Kidney (tissue), 14 donors: Measurements from ENCODE around the gene STXBP1. TPM values are rescaled to one million over a fixed set of nuclear protein-coding genes. Genes with fewer than 3 reads are reported as not detected.

Experiments used
- DNase-seq, 5 donors: peaks; one replicate each; pipeline ENCODE4 v3.0.0-alpha.2; 2013 to 2020
- FAIRE-seq: peaks from 2 replicates; lab custom pipeline; 2012; peaks lifted over from hg19 to GRCh38; lab: Jason Lieb, UNC
- H3K27ac ChIP-seq, 2 donors: one replicate each; pipeline ENCODE4 v1.7.0; 2013; ENCODE audit warnings: low read depth in 2 of 2, low read length in 2 of 2, inconsistent platforms in 1 of 2
- H3K27me3 ChIP-seq: one replicate; pipeline ENCODE4 v1.7.1; 2013; ENCODE audit warnings: low read length, inconsistent platforms; ENCODE audit not compliant: control insufficient read depth, insufficient read depth
- H3K36me3 ChIP-seq, 3 donors: one replicate each; pipeline versions ENCODE4 v1.7.0 to v1.7.1; 2013; ENCODE audit warnings: low read length in 3 of 3, control low read depth in 1 of 3, inconsistent platforms in 1 of 3; ENCODE audit not compliant: insufficient read depth in 3 of 3, control insufficient read depth in 2 of 3
- H3K4me1 ChIP-seq, 3 donors: one replicate each; pipeline versions ENCODE4 v1.7.0 to v1.7.1; 2013; ENCODE audit warnings: low read length in 3 of 3, inconsistent platforms in 1 of 3, low read depth in 1 of 3; ENCODE audit not compliant: control insufficient read depth in 2 of 3, insufficient read depth in 2 of 3
- H3K4me3 ChIP-seq, 3 donors: one replicate each; pipeline versions ENCODE4 v1.7.0 to v1.8.1; 2013; ENCODE audit warnings: low read length in 3 of 3, control low read depth in 1 of 3, inconsistent platforms in 1 of 3
- H3K9ac ChIP-seq, 3 donors: one replicate each; pipeline versions ENCODE4 v1.7.0 to v1.7.1; 2013; ENCODE audit warnings: low read length in 3 of 3, control low read depth in 1 of 3, inconsistent platforms in 1 of 3
- H3K9me3 ChIP-seq, 3 donors: one replicate each; pipeline versions ENCODE4 v1.7.0 to v1.7.1; 2013; ENCODE audit warnings: low read length in 3 of 3, control low read depth in 1 of 3, inconsistent platforms in 1 of 3; ENCODE audit not compliant: control insufficient read depth in 2 of 3, insufficient read depth in 1 of 3
- CTCF ChIP-seq: IDR thresholded peaks from 3 replicates; pipeline ENCODE4 v1.5.1; 2012; ENCODE audit warnings: mild to moderate bottlenecking, moderate library complexity, borderline replicate concordance; ENCODE audit not compliant: insufficient read depth; ENCODE audit errors: extremely low read depth
- intact Hi-C: fragments of 100-400 bp; cut with DNase I; formaldehyde crosslinking; loops from one replicate; pipeline ENCODE4 v1.11.1; 2022
- polyA plus RNA-seq: library from polyadenylated mRNA; stranded (reverse); fragments of 350-450 nt; fragmentation: Illumina TruSeq; extraction: RNeasy Lipid Tissue Mini Kit (QIAGEN cat#74804); gene quantifications from one replicate; pipeline ENCODE4 v1.2.3, GENCODE V29; 2014; ENCODE audit warnings: low read depth, low replicate concordance; ENCODE audit not compliant: insufficient read depth
- total RNA-seq: library from RNA; stranded (reverse); fragmentation: NEBNext Ultra II Directional; extraction: Animal tissue kit (Norgen Biotek cat#: 25700); gene quantifications from one replicate; pipeline ENCODE4 v1.2.1, GENCODE V29; 2021
- donor health status: control.
- donor health status: control.
- donor health status: control.
- donor health status: control.
- donor health status: control.
- donor health status: DM: yes; HTN: yes; CAD: no.
- donor health status: Normal renal cell carcinoma (clear cell type).

STXBP1 gene
- total and polyA plus RNA-seq, 2 donors from 2014 or later = 14.3 to 32.8 TPM

- H3K4me1 ChIP-seq = peaks cover 0 to 6% (median 0%) of the 10 kb centered on the region in 3 donors
- H3K27me3 ChIP-seq = no peaks in the 10 kb centered on the region
- intact Hi-C loops = loop anchor here (5.0 kb wide), 1 partner anchor 38 kb away; the partner anchor contains the start of gene SH2D3C
- H3K9ac ChIP-seq = no peak overlapping the region
- DNase-seq (peak in 1 of 5 donors; percentile 47), FAIRE-seq (no peak)
- no peak overlapping the region for H3K27ac ChIP-seq
- H3K9me3 ChIP-seq = no peaks in the 10 kb centered on the region
- no peak overlapping the region for H3K4me3 ChIP-seq
- no peaks in the 10 kb centered on the region for H3K36me3 ChIP-seq
- TF ChIP-seq CTCF = no peak
Observed at GRCh38 chr9:127739614-127740330, 127.7 kb downstream of the STXBP1 start.

GRCh38 chr9:127741831-127742434, 129.9 kb downstream of the STXBP1 start:
- no peak for FAIRE-seq
- Histone ChIP-seq H3K36me3 (no peaks in the 10 kb centered on the region), H3K9ac (no peak overlapping the region), H3K9me3 (no peaks in the 10 kb centered on the region), H3K27me3 (no peaks in the 10 kb centered on the region), H3K4me3 (peak overlapping the region in 1 of 3 donors; percentile 33), H3K27ac (no peak overlapping the region), H3K4me1 (peaks cover 0 to 3% (median 0%) of the 10 kb centered on the region in 3 donors)
- intact Hi-C loops = loop anchor here (5.0 kb wide), 1 partner anchor 35 kb away; the partner anchor contains the start of gene SH2D3C
- peak; percentile 84 to 93 (median 89) for DNase-seq
- TF ChIP-seq CTCF = no peak

Other genes with a start within 250 kb of the STXBP1 start
- 15.3 TPM for gene SLC2A8, start 215.1 kb upstream of the STXBP1 start, total RNA-seq
- 22.0 TPM for gene SLC2A8, start 215.1 kb upstream of the STXBP1 start, polyA plus RNA-seq
- 9.1 TPM for gene ZNF79, start 187.9 kb upstream of the STXBP1 start, total RNA-seq
- 2.1 TPM for gene ZNF79, start 187.9 kb upstream of the STXBP1 start, polyA plus RNA-seq
- gene RPL12, start 160.9 kb upstream of the STXBP1 start, total RNA-seq = 985 TPM
- gene RPL12, start 160.9 kb upstream of the STXBP1 start, polyA plus RNA-seq = 1,980 TPM
- gene LRSAM1, start 160.8 kb upstream of the STXBP1 start, total RNA-seq = 24.6 TPM
- gene LRSAM1, start 160.8 kb upstream of the STXBP1 start, polyA plus RNA-seq = 15.8 TPM
- 2.9 TPM for gene CFAP157, start 94.7 kb downstream of the STXBP1 start, total RNA-seq
- gene CFAP157, start 94.7 kb downstream of the STXBP1 start, polyA plus RNA-seq = 0.41 TPM
- 20.5 TPM for gene PTRH1, start 103.4 kb downstream of the STXBP1 start, total RNA-seq
- 41.3 TPM for gene PTRH1, start 103.4 kb downstream of the STXBP1 start, polyA plus RNA-seq
- gene TTC16, start 103.8 kb downstream of the STXBP1 start, total RNA-seq = 0.72 TPM
- gene TTC16, start 103.8 kb downstream of the STXBP1 start, polyA plus RNA-seq = 0.32 TPM
- 12.7 TPM for gene TOR2A, start 123.0 kb downstream of the STXBP1 start, total RNA-seq
- 14.5 TPM for gene TOR2A, start 123.0 kb downstream of the STXBP1 start, polyA plus RNA-seq
- 27.7 TPM for gene SH2D3C, start 166.4 kb downstream of the STXBP1 start, total RNA-seq
- 13.7 TPM for gene SH2D3C, start 166.4 kb downstream of the STXBP1 start, polyA plus RNA-seq
- 93.5 TPM for gene CDK9, start 173.8 kb downstream of the STXBP1 start, total RNA-seq
- gene CDK9, start 173.8 kb downstream of the STXBP1 start, polyA plus RNA-seq = 45.2 TPM
- gene FPGS, start 190.6 kb downstream of the STXBP1 start, total RNA-seq = 77.2 TPM
- gene FPGS, start 190.6 kb downstream of the STXBP1 start, polyA plus RNA-seq = 44.0 TPM
- 135 TPM for gene ENG, start 242.4 kb downstream of the STXBP1 start, total RNA-seq
- 158 TPM for gene ENG, start 242.4 kb downstream of the STXBP1 start, polyA plus RNA-seq